Testis (tissue), 2 donors: Measurements from ENCODE around the gene NUDT12.

Experiments
- CTCF ChIP-seq, 3 experiments: fragments of 450-650 bp in 2 of 3; fragments of 200-600 bp in 1 of 3; sonication (generic) in 1 of 3; IDR thresholded peaks; one replicate each; pipeline ENCODE4 v1.5.1; 2016 to 2019; ENCODE audit warnings: antibody characterized with exemption in 3 of 3, mild to moderate bottlenecking in 2 of 3, moderate library complexity in 1 of 3
- POLR2A ChIP-seq: fragments of 450-650 bp; IDR thresholded peaks from one replicate; pipeline ENCODE4 v1.6.1; 2017; ENCODE audit warnings: antibody characterized with exemption, mild to moderate bottlenecking, moderate library complexity

- no peak for TF ChIP-seq POLR2A
- TF ChIP-seq CTCF (IDR thresholded peaks at IDR 0.05): no peak
Observed at GRCh38 chr5:103511554-103511885, 51.1 kb downstream of the NUDT12 start.
